Adrenal gland (tissue), 12 donors: Measurements from ENCODE around the gene ASB11. TPM values are rescaled to one million over a fixed set of nuclear protein-coding genes. Genes with fewer than 3 reads are reported as not detected.
"Not testable (repeated sequence)": the region's sequence is repeated elsewhere in the genome, so short reads cannot be mapped to it uniquely, and the experiment has no call there.

Source experiments
- DNase-seq, 7 donors: peaks; one replicate each; pipeline ENCODE4 v3.0.0-alpha.2; 2019 to 2020
- H3K27ac ChIP-seq, 5 donors: fragments of 200-600 bp; sonication (generic) in 4 of 5; 1 replicate in 3 of 5; 2 replicates in 2 of 5; pipeline versions ENCODE4 v1.5.1 to v1.8.0; 2016 to 2020; ENCODE audit warnings: mild to moderate bottlenecking in 1 of 5
- H3K27me3 ChIP-seq: fragments of 200-600 bp; 2 replicates; pipeline ENCODE4 v1.8.0; 2021
- H3K36me3 ChIP-seq, 2 donors: fragments of 200-600 bp; replicated peaks in 1 of 2; 1 replicate in 1 of 2; 2 replicates in 1 of 2; pipeline versions ENCODE4 v1.5.1 to v1.8.0; 2018 to 2022
- H3K4me1 ChIP-seq, 2 donors: fragments of 200-600 bp; replicated peaks in 1 of 2; 1 replicate in 1 of 2; 2 replicates in 1 of 2; pipeline versions ENCODE4 v1.5.1 to v1.8.0; 2018 to 2021
- H3K4me3 ChIP-seq, 4 donors: fragments of 200-600 bp; sonication (generic) in 3 of 4; one replicate each; pipeline ENCODE4 v1.5.1; 2016 to 2018
- H3K9me3 ChIP-seq, 3 donors: fragments of 200-600 bp; sonication (generic) in 1 of 3; replicated peaks in 1 of 3; 1 replicate in 2 of 3; 2 replicates in 1 of 3; pipeline versions ENCODE4 v1.5.1 to v1.8.0; 2016 to 2021
- POLR2A ChIP-seq, 2 donors: fragments of 450-650 bp; IDR thresholded peaks; one replicate each; pipeline ENCODE4 v1.6.1; 2017; ENCODE audit warnings: antibody characterized with exemption in 2 of 2, mild to moderate bottlenecking in 2 of 2, moderate library complexity in 1 of 2
- WGBS, 4 donors: extraction: QIAGEN DNeasy Blood & Tissue Kit in 2 of 4; methylation state at CpG; one replicate each; pipeline versions ENCODE4 v1.1.5 to v1.1.7; 2013 to 2017; 5-methylcytosine and 5-hydroxymethylcytosine counted together
- intact Hi-C, 2 donors: fragments of 100-400 bp; cut with DNase I; formaldehyde crosslinking; loops; one replicate each; pipeline versions ENCODE4 v1.14.1 to v1.15.0; 2022 to 2023
- polyA plus RNA-seq, 3 donors: library from polyadenylated mRNA; stranded (reverse); fragments of 200-250 nt in 2 of 3; fragments of 350-450 nt in 1 of 3; fragmentation: Illumina TruSeq in 1 of 3; extraction: RNeasy Lipid Tissue Mini Kit (QIAGEN cat#74804) in 1 of 3; gene quantifications; one replicate each; pipeline ENCODE4 v1.2.3, GENCODE V29; 2013 to 2014
- total RNA-seq, 9 donors: library from RNA; depleted of rRNA in 4 of 9; stranded (reverse); fragments of >200 nt in 4 of 9; fragments of 120-200 nt in 1 of 9; fragmentation: NEBNext Ultra II Directional in 1 of 9; extraction: Animal tissue kit (Norgen Biotek cat#: 25700) in 1 of 9; gene quantifications; one replicate each; pipeline versions ENCODE4 v1.1.0 to v1.2.4, GENCODE V29; 2013 to 2023
- TF ChIP-seq, protein P1 (sequence below), 6 experiments: fragments of 450-650 bp in 4 of 6; fragments of 200-600 bp in 2 of 6; sonication (generic) in 1 of 6; IDR thresholded peaks; 1 replicate in 5 of 6; 2 replicates in 1 of 6; pipeline versions ENCODE4 v1.5.1 to v1.8.0; 2016 to 2021; ENCODE audit warnings: antibody characterized with exemption in 6 of 6, mild to moderate bottlenecking in 2 of 6, moderate library complexity in 1 of 6
- donor health status: healthy with polysubstance abuse.
- donor health status: Bipolar disorder and iron deficiency.
- donor health status: DM: yes; HTN: yes; CAD: no.
- donor health status: DM: no; HTN: no; CAD: no.
- donor health status: DM: no; HTN: no; CAD: no.
- donor health status: DM: yes; HTN: yes; CAD: no.

Gene ASB11
- total and polyA plus RNA-seq, 12 donors = 0.14 TPM; not detected in 11

DNA sequence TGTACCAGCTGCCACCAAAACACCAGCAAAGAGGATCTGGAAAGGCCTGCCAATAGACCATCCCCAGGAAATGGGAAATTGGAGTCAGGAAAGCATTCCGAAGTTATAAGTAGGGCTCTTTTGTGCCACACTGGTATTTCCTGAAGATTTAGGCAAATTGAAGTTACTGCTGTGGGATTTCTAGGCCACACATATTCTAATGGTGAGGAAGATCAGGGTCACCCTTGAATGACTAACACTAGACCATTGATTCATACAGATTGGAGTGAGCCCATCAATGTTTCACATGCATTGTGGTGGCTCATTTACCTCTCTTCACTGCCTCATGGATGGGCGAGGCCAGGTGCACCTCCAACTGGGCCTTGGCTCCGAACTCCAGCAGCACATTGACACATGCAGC is 22.6 kb downstream of the ASB11 start:
- WGBS, 4 donors = 79 to 96% (median 80%) methylated on average over 3 of the region's 3 CpGs; no CpG with 5 or more reads in 1 of the 4 donors
- no peak overlapping the region for H3K4me3 ChIP-seq
- DNase-seq = no peak
- H3K36me3 ChIP-seq = no peaks in the 10 kb centered on the region
- no peaks in the 10 kb centered on the region for H3K27me3 ChIP-seq
- no peak overlapping the region for H3K27ac ChIP-seq
- no peaks in the 10 kb centered on the region for H3K4me1 ChIP-seq
- intact Hi-C loops = no loop called here
- H3K9me3 ChIP-seq = no peaks in the 10 kb centered on the region
- no peak for TF ChIP-seq POLR2A (IDR thresholded peaks at IDR 0.05)
- TF ChIP-seq, protein P1, sequence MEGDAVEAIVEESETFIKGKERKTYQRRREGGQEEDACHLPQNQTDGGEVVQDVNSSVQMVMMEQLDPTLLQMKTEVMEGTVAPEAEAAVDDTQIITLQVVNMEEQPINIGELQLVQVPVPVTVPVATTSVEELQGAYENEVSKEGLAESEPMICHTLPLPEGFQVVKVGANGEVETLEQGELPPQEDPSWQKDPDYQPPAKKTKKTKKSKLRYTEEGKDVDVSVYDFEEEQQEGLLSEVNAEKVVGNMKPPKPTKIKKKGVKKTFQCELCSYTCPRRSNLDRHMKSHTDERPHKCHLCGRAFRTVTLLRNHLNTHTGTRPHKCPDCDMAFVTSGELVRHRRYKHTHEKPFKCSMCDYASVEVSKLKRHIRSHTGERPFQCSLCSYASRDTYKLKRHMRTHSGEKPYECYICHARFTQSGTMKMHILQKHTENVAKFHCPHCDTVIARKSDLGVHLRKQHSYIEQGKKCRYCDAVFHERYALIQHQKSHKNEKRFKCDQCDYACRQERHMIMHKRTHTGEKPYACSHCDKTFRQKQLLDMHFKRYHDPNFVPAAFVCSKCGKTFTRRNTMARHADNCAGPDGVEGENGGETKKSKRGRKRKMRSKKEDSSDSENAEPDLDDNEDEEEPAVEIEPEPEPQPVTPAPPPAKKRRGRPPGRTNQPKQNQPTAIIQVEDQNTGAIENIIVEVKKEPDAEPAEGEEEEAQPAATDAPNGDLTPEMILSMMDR (IDR thresholded peaks at IDR 0.05) = no peak

DNA sequence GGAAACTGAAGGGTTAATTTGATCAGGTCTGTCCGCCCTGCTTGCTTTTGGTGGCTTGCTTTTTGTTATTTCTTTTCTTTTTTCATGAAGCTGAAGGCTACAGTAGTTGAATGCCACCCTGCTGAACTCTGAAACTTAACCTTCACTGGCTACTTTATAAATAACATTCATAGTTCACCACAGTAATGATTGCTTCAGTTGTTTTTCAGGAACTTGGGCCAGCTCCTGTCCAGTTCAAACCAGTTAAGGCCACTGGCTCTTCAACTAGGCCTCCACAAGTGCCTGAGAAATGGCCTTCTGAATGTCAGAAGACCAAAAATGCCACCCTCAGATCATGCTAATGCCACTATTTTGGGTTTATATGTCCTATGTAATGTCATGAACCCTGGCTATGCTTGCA is 37.8 kb downstream of the ASB11 start:
- Histone ChIP-seq H3K4me1 (no peaks in the 10 kb centered on the region), H3K27me3 (peaks cover 4% of the 10 kb centered on the region), H3K9me3 (no peaks in the 10 kb centered on the region), H3K27ac (no peak overlapping the region), H3K36me3 (no peaks in the 10 kb centered on the region), H3K4me3 (no peak overlapping the region)
- peak in 1 of 7 donors; percentile 16 for DNase-seq
- intact Hi-C loops = no loop called here
- no peak for TF ChIP-seq POLR2A (IDR thresholded peaks at IDR 0.05)
- TF ChIP-seq, protein P1 (IDR thresholded peaks at IDR 0.05) = no peak
- WGBS, 4 donors = 13 to 31% (median 17%) methylated on average over 1 of the region's 1 CpG

DNA sequence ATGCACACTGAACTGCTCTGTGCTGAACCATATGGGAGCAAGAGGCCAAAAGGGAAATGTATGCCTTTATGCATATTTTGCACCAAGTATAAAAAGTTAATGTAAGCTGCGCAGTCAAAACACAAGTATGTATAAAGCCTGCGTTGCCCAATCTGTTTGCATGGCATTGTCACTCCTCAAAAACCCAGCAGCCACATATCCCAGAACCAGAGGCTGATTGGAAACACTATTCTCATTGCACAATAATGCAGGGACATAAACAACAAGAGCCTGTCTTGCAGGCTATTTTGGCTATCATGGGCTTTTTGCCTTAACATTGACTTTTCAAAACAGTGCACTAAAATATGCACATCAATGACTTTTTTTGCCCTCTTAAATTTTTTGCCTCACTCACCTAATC is 40.5 kb downstream of the ASB11 start:
- Histone ChIP-seq H3K9me3 (no peaks in the 10 kb centered on the region), H3K4me1 (no peaks in the 10 kb centered on the region), H3K27ac (no peak overlapping the region), H3K27me3 (peaks cover 4% of the 10 kb centered on the region), H3K4me3 (no peak overlapping the region), H3K36me3 (no peaks in the 10 kb centered on the region)
- 85 to 100% (median 91%) methylated on average over 2 of the region's 2 CpGs for WGBS, 4 donors
- DNase-seq = no peak
- TF ChIP-seq POLR2A (IDR thresholded peaks at IDR 0.05) = no peak
- TF ChIP-seq, protein P1 (IDR thresholded peaks at IDR 0.05) = no peak
- intact Hi-C loops = no loop called here

DNA sequence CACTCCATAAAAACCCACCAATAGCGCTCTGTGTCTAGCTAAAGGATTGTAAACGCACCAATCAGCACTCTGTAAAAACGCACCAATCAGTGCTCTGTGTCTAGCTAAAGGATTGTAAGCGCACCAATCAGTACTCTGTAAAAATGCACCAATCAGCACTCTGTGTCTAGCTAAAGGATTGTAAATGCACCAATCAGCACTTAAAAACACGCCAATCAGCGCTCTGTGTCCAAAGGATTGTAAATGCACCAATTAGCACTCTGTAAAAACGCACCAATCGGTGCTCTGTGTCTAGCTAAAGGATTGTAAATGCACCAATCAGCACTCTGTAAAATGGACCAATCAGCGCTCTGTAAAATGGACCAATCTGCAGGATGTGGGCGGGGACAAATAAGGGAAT is 42.2 kb downstream of the ASB11 start:
- H3K4me1 ChIP-seq, H3K36me3 ChIP-seq, H3K27ac ChIP-seq, DNase-seq, H3K9me3 ChIP-seq, H3K4me3 ChIP-seq, H3K27me3 ChIP-seq, intact Hi-C loops: not testable (repeated sequence)
- WGBS, 4 donors = 78 to 94% (median 86%) methylated on average over 10 of the region's 10 CpGs

DNA sequence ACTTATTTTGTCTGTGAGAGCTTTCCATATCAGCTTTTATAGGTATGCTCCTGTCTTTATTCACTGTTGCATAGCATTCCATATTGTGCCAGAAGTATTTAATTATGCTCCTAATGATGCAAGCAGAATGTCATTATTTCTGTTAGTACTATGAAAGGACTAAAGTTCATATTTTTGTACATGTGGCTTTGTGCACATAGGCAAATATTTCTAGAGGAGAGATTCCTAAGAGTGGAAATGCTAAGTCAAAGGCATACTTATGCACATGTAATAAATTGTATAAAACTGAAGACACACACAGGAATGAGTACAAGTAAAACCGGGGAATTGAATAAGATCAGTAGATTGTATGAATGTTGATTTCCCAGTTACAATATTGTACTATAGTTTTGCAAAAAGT is 43.7 kb downstream of the ASB11 start:
- peaks cover 4% of the 10 kb centered on the region for H3K27me3 ChIP-seq
- no peak overlapping the region for H3K27ac ChIP-seq
- H3K4me1 ChIP-seq = no peaks in the 10 kb centered on the region
- no peak for TF ChIP-seq POLR2A (IDR thresholded peaks at IDR 0.05)
- TF ChIP-seq, protein P1 (IDR thresholded peaks at IDR 0.05) = no peak
- no peaks in the 10 kb centered on the region for H3K9me3 ChIP-seq
- intact Hi-C loops = no loop called here
- H3K4me3 ChIP-seq = no peak overlapping the region
- no peak for DNase-seq
- WGBS, 4 donors = 81 to 89% (median 87%) methylated on average over 1 of the region's 1 CpG
- no peaks in the 10 kb centered on the region for H3K36me3 ChIP-seq
